Activated T-helper 1 cell treated with Interleukin-2 at 50 U/mL for 16 hours (primary cell): ENCODE data around the gene NAT9.
A peak's percentile ranks its signal among the peaks of the same experiment; 100 is the strongest.

Experiments used
- DNase-seq: peaks from one replicate; pipeline ENCODE4 v3.0.0-alpha.2; 2020; ENCODE audit warnings: low read depth

NAT9 gene

GRCh38 chr17:74744714-74745547 is 31.2 kb downstream of the NAT9 start:
- DNase-seq, result peak; percentile 75

DNA sequence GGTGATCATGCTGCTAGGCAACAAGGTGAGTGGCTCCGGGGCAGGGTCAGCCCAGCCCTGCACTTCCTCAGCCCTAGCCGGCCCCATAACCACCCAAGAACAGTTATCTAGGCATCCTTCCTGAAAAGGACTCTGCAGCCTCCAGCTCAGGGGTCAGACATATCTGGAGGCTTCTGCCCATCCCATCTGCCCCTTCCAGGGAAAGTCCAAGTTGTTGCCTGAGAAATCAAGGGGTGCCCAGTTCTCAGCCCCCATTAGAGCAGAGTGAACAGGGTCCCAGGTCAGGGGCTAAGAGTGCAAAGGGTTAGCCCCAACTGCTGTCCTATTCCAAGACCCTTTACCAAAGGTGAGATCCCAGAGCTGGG is 31.8 kb downstream of the NAT9 start:
- DNase-seq, result no peak

DNA sequence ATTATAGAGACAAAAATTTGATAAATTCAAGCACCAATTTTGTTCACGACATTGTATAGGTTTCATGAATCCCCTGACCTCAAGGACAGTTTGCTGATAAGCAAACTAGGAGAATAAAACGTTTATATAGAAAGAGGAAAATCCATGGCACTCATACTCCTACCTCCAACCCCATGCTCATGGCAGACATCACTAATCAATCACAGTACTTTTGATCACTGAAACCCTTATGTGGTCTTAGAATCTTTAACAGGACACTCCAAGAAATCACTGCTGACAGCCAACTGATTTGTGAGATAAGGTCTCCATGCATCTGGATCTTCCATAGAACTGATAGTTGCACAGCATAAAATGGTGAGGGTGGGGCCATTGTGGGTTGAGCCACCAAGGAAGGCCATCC is 32.4 kb downstream of the NAT9 start:
- DNase-seq, result no peak

- no peak for DNase-seq
These were observed 33.1 kb downstream of the NAT9 start for GRCh38 chr17:74742978-74743545.

GRCh38 chr17:74742153-74742515 is 34.0 kb downstream of the NAT9 start:
- DNase-seq, result peak; percentile 59

DNA sequence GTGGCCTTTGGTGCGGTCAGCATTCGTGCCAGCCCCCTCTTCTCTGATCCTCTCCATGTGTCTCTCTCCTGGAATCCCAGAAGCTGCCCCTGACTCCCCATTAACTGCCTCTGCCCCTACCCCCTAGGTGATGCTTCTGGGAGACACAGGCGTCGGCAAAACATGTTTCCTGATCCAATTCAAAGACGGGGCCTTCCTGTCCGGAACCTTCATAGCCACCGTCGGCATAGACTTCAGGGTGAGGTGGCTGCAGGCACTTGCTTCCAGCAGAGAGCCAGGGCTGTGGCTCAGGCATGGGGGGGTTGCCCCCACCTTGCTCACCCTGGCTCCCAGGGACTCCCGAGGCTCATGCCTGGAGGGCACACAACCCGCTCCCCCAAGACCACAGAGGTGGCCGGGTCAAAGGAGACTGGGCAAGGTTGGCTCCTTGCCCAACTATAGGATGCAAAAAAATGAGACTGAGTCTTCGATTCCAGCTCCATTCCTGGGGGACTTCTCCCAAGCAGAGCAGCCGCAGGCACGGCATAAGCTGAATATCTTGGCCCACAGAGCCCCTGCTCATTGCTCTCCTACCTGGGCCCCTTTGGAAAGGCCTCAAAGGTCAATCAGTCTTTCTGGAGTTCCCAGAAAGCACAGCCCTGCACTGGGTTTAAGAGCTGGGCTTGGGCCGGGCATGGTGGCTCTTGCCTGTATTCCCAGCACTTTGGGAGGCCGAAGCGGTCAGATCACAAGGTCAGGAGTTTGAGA is 35.3 kb downstream of the NAT9 start:
- DNase-seq, result no peak

DNA sequence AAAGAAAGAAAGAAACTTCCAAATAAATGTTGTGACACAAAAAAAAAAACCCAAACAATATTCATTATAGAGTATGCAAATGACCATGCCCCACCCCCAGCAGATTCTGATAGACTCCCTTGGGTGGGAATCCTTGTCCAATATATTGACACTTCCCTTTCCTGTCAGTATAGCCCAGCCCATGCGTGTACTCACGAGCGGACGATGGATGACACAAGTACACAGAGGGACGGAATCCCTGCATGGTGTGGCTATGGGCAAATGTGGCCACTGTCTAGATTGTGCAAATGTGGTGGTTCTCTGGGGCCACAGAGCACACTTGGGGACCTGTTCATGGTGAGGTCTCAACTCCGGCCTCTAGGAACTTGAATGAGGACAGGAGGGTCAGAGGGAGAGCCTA is 36.0 kb downstream of the NAT9 start:
- no peak for DNase-seq

DNA sequence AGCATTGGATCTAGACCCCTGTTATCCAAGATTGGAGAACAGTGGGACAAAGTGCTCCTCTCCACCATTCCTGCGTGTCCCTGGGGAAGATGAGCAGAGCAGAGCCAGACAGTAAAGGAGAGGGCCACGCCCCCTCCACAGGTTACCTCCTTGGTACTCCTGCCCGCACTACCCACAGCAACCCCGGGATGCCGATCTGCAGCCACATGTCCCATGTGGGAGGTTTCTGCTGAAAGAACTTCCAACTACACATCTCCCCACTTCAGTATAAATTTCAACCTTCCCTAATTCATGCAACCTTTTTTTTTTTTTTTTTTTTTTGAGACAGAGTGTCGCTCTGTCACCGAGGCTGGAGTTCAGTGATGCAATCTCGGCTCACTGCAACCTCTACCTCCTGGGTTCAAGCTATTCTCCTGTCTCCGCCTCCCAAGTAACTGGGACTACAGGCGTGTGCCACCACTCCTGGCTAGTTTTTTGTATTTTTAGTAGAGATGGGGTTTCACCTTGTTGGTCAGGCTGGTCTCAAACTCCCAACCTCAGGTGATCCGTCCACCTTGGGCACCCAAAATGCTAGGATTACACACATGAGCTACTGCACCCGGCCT is 36.8 kb downstream of the NAT9 start:
- no peak for DNase-seq

GRCh38 chr17:74738051-74738996 is 37.8 kb downstream of the NAT9 start:
- peak; percentile 66 for DNase-seq

- no peak for DNase-seq
These were observed 38.7 kb downstream of the NAT9 start for GRCh38 chr17:74737299-74738050.

GRCh38 chr17:74736513-74737298 is 39.4 kb downstream of the NAT9 start, which contains the start of gene RAB37:
Gene RAB37 (plus strand): TSS chr17:74737256. CDS start chr17:74737273, 17 bp downstream.
- peak; percentile 31 for DNase-seq

DNA sequence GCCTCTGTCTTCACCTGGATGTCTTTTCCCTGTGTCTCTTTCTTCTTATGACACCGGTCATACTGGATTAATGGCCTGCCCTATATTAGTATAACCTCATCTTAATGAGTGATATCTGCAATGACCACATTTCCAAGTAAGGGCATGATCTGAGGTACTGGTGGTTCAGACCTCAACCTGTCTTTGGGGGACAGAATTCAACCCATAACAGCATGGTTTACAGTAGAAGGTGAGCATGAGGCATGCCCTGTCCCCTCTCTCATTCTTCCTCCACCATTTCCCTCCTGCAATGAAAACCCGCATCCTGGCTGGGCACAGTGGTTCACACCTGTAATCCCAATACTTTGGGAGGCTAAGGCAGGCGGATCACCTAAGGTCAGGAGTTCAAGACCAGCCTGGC is 41.9 kb downstream of the NAT9 start:
- DNase-seq, result no peak

- DNase-seq, result no peak
These were observed 42.6 kb downstream of the NAT9 start for GRCh38 chr17:74733365-74734122.

DNA sequence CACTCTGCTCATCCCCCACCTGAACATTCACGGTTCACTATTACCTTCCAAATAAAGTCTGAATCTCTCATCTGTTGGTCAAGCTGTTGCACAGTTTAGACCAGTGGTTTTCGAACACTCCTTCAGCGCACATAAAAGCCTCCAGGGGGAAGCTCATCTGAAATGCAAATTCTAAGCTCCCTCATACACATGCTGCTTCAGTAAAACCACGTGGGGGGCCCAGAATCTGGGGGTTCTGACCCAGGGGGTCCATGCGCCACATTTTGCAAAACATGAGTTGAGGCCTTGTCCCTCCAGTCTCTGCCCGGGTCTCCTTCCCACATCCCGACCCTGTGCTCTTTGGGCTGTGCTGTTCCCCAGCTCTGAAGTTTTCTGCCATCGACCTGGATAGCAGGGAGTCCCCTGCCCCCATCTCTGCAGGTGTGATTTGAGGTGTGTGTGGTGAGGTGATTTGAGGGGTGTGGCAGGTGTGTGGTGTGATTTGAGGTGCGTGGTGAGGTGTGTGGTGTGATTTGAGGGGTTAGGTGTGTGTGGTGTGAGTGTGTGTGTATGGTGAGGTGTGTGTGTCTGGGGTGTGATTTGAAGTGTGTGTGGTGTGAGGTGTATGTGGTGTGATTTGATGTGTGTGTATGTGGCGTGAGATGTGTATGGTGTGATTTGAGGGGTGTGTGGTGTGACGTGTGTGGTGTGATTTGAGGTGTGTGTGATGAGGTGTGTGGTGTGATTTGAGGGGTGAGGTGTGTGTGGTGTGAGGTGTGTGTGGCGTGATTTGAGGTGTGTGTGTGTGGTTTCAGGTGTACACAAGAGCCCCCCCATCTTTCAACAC is 43.9 kb downstream of the NAT9 start:
- no peak for DNase-seq

- DNase-seq, result no peak
These were observed 44.9 kb downstream of the NAT9 start for GRCh38 chr17:74731347-74731605.

DNA sequence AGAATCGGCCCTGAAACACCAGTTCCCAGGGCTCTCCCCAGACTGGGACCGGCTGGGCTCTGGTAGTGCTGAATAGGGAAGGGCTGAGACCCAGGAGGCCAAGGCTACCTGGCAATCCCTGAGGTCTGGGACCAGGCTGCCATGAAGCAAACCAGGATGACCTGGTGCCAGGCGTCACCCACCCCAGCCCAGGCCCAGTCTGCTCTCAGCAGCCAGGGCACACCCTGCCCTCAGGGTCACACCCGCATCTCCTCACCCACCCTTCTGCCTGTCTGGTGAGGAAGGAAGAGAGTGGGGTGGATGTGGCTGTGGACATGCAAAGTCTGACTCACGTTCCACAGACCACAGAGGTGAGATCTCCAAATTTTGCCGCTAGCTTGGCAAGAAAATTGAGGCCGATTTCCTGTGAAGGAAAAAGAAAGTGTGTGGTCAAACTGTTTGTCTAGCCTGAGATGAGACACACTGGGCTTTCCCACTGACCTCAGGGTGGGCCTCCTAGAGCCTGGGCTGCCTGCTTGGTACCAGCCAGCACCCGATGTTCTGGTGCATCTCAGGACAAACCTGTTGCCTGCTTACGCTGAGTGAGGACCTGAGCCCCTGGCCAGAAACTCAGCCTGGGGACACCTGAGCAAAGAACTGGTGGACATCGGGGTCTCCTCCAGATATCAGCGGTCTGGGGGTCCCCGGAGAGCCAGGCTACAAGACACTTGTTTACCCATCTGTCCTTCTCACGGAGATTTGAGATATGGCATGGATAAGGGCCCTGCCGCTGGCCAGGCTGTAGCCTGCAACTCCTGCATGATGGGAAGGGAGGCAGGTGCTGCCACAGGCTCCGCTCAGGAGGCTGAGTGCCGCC is 45.4 kb downstream of the NAT9 start:
- peak; percentile 51 for DNase-seq

DNA sequence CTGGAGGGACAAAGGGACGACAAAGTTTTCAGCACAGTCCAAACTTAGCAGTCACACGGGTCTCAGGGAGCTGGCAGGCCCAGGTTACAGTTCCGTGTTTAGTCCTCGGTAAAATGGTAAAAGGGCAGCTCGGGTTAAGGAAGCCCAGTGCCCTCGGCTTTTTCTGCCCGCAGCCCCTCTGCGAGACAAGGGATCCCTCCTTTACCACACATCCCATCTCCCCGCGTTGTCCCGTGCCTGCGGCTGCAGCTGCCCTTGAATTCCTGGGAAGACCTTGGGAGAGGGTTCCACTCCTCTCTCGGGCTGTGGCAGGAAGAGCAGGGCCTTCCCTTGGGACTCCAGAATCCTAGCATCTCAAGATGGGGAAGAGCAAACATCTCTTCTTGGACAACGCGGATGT is 46.3 kb downstream of the NAT9 start:
- DNase-seq, result no peak

DNA sequence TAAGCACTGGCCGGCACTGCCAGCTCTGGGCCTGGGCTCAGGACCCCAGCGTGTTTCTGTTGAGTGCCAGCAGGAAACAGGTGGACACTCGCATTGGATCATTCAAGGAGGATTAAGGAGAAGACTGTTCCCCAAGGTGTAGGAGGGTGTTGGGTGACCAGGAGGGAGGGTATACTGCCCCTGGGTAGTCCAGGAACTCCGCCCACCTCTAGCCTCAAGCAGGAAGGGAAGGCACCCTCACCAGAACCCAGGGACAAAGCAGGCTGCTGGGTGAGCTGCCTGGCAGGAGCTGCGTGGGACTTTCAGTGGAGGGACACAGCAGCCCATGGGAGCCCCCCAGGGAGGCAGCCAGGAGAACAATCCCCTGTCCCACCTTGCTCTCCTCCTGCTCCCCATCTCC is 46.8 kb downstream of the NAT9 start:
- DNase-seq, result no peak
